Kidney (tissue), 14 donors: ENCODE measurements around the gene PFN4. TPM values are rescaled to one million over a fixed set of nuclear protein-coding genes. Genes with fewer than 3 reads are reported as not detected.

Experiments
- DNase-seq, 5 donors: peaks; one replicate each; pipeline ENCODE4 v3.0.0-alpha.2; 2013 to 2020
- FAIRE-seq: peaks from 2 replicates; lab custom pipeline; 2012; peaks lifted over from hg19 to GRCh38; lab: Jason Lieb, UNC
- H3K27ac ChIP-seq, 2 donors: one replicate each; pipeline ENCODE4 v1.7.0; 2013; ENCODE audit warnings: low read depth in 2 of 2, low read length in 2 of 2, inconsistent platforms in 1 of 2
- H3K27me3 ChIP-seq: one replicate; pipeline ENCODE4 v1.7.1; 2013; ENCODE audit warnings: low read length, inconsistent platforms; ENCODE audit not compliant: control insufficient read depth, insufficient read depth
- H3K36me3 ChIP-seq, 3 donors: one replicate each; pipeline versions ENCODE4 v1.7.0 to v1.7.1; 2013; ENCODE audit warnings: low read length in 3 of 3, control low read depth in 1 of 3, inconsistent platforms in 1 of 3; ENCODE audit not compliant: insufficient read depth in 3 of 3, control insufficient read depth in 2 of 3
- H3K4me1 ChIP-seq, 3 donors: one replicate each; pipeline versions ENCODE4 v1.7.0 to v1.7.1; 2013; ENCODE audit warnings: low read length in 3 of 3, inconsistent platforms in 1 of 3, low read depth in 1 of 3; ENCODE audit not compliant: control insufficient read depth in 2 of 3, insufficient read depth in 2 of 3
- H3K4me3 ChIP-seq, 3 donors: one replicate each; pipeline versions ENCODE4 v1.7.0 to v1.8.1; 2013; ENCODE audit warnings: low read length in 3 of 3, control low read depth in 1 of 3, inconsistent platforms in 1 of 3
- H3K9ac ChIP-seq, 3 donors: one replicate each; pipeline versions ENCODE4 v1.7.0 to v1.7.1; 2013; ENCODE audit warnings: low read length in 3 of 3, control low read depth in 1 of 3, inconsistent platforms in 1 of 3
- H3K9me3 ChIP-seq, 3 donors: one replicate each; pipeline versions ENCODE4 v1.7.0 to v1.7.1; 2013; ENCODE audit warnings: low read length in 3 of 3, control low read depth in 1 of 3, inconsistent platforms in 1 of 3; ENCODE audit not compliant: control insufficient read depth in 2 of 3, insufficient read depth in 1 of 3
- intact Hi-C: fragments of 100-400 bp; cut with DNase I; formaldehyde crosslinking; loops from one replicate; pipeline ENCODE4 v1.11.1; 2022
- polyA plus RNA-seq: library from polyadenylated mRNA; stranded (reverse); fragments of 350-450 nt; fragmentation: Illumina TruSeq; extraction: RNeasy Lipid Tissue Mini Kit (QIAGEN cat#74804); gene quantifications from one replicate; pipeline ENCODE4 v1.2.3, GENCODE V29; 2014; ENCODE audit warnings: low read depth, low replicate concordance; ENCODE audit not compliant: insufficient read depth
- total RNA-seq: library from RNA; stranded (reverse); fragmentation: NEBNext Ultra II Directional; extraction: Animal tissue kit (Norgen Biotek cat#: 25700); gene quantifications from one replicate; pipeline ENCODE4 v1.2.1, GENCODE V29; 2021
- TF ChIP-seq, protein P1 (sequence below): IDR thresholded peaks from 3 replicates; pipeline ENCODE4 v1.5.1; 2012; ENCODE audit warnings: mild to moderate bottlenecking, moderate library complexity, borderline replicate concordance; ENCODE audit not compliant: insufficient read depth; ENCODE audit errors: extremely low read depth
- donor health status: control.
- donor health status: control.
- donor health status: control.
- donor health status: control.
- donor health status: control.
- donor health status: DM: yes; HTN: yes; CAD: no.
- donor health status: Normal renal cell carcinoma (clear cell type).

Gene PFN4
- total and polyA plus RNA-seq, 2 donors from 2014 or later, result 0.79 to 2.1 TPM

DNA sequence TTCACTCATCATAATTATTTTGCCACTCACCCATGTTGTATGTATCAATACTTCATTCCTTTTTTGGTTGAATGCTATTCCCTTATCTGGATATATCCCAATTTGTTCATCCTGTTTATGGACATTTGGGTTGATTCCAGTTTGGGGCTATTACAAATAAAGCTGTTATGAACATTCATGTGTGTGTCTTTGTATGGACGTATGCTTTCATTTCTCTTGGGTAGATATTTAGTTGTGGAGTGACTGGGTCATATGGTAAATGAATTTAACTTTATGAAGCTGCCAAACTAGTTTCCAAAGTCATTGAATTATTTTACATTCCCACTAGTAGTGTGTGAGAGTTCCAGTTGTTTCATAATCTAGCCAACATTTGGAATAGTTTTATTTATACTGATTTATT, 2.8 kb upstream of the PFN4 start:
- TF ChIP-seq, protein P1, sequence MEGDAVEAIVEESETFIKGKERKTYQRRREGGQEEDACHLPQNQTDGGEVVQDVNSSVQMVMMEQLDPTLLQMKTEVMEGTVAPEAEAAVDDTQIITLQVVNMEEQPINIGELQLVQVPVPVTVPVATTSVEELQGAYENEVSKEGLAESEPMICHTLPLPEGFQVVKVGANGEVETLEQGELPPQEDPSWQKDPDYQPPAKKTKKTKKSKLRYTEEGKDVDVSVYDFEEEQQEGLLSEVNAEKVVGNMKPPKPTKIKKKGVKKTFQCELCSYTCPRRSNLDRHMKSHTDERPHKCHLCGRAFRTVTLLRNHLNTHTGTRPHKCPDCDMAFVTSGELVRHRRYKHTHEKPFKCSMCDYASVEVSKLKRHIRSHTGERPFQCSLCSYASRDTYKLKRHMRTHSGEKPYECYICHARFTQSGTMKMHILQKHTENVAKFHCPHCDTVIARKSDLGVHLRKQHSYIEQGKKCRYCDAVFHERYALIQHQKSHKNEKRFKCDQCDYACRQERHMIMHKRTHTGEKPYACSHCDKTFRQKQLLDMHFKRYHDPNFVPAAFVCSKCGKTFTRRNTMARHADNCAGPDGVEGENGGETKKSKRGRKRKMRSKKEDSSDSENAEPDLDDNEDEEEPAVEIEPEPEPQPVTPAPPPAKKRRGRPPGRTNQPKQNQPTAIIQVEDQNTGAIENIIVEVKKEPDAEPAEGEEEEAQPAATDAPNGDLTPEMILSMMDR, result no peak
- peak in 1 of 5 donors; percentile 34 for DNase-seq
- Histone ChIP-seq H3K36me3 (no peaks in the 10 kb centered on the region), H3K27ac (no peak overlapping the region), H3K4me3 (no peak overlapping the region), H3K9me3 (no peaks in the 10 kb centered on the region), H3K27me3 (no peaks in the 10 kb centered on the region), H3K9ac (no peak overlapping the region), H3K4me1 (peaks cover 0 to 9% (median 2%) of the 10 kb centered on the region in 3 donors)
- intact Hi-C loops, result no loop called here
- FAIRE-seq, result no peak

DNA sequence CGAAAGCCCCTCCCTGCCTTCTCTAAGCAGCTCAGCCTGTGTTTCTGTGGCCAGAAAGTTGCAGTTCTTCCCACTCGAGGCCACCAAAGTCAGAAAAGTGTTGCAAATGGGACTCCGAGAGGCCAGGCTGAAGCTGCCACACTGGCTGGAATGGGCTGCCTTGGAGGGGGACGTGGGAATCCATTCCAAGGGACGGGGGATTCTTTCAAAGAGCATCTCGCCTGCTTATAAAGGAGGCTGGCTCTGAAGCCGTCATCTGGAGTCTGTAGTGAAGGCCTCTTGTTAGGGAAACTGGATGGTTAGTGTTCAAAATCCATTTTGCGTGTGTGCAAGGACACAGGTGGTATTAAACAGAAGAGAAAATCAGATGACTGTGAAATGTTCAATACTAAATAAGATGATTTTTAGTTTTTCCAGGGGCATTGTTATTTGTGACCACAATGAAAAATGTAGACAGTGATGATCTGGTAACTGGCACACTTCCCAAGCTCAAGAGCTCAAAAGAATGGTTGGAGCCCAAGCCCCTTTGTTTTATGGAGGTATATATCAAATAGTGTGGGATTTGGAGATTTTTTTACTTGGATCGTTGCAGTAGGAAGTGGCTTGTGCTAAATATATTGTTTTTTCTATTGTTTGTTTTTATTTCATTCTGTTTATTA, 917 bp upstream of the PFN4 start:
- Histone ChIP-seq H3K9ac (peak overlapping the region; percentile 24 to 93 (median 93)), H3K27me3 (no peaks in the 10 kb centered on the region), H3K9me3 (no peaks in the 10 kb centered on the region), H3K4me3 (peak overlapping the region; percentile 63 to 92 (median 77)), H3K4me1 (peaks cover 0 to 9% (median 2%) of the 10 kb centered on the region in 3 donors), H3K27ac (peak overlapping the region; percentile 79 to 90), H3K36me3 (no peaks in the 10 kb centered on the region)
- TF ChIP-seq, protein P1, result no peak
- FAIRE-seq (no peak), DNase-seq (no peak)
- intact Hi-C loops, result no loop called here

DNA sequence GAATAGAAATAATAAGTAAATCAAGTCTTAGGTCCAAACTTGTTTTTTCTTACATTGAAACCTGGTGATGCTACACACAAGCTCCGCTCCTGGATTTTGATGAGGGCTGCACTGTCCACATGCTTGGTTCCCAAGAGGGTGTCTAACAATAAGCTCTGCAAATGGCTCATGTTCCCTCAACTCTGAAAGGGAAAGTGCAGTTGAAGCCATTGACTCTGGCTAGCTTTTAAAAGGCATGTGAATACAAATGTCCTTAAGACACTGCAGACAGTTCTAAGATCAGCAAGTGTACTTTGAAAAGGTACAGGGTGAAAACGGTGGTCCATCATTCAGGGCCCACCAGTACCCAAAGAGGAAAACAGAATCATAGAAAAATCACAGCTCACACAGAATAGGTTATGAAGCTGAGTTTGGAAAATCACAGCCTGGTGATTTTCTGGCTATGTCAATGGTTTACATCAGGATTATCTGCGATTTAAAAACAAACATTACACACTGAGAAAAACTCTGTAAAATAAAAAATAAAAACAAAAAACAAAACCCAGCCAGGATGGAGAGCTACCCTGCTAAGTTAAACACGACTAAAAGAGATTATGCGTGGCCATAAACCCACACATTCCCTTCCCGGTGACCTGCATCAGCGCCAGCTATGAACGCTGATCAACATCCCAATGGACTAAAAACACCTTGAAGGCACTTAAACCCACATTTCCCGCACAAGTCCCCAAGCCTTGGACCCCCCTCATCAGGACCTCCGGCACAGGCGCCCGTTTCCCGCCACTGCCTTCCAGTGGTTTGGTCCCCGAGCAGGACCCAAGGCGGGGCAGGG, 554 bp downstream of the PFN4 start:
- H3K36me3 ChIP-seq, result no peaks in the 10 kb centered on the region
- TF ChIP-seq, protein P1, result no peak

More for the DNA sequence above, 554 bp downstream of the PFN4 start:
- Histone ChIP-seq H3K27ac (peak overlapping the region; percentile 79 to 90), H3K4me3 (peak overlapping the region; percentile 77 to 83 (median 79)), H3K9me3 (no peaks in the 10 kb centered on the region), H3K9ac (peak overlapping the region; percentile 72 to 92 (median 74)), H3K4me1 (peaks cover 0 to 9% (median 2%) of the 10 kb centered on the region in 3 donors), H3K27me3 (no peaks in the 10 kb centered on the region)
- DNase-seq, result peak in 2 of 5 donors; percentile 18 to 21
- intact Hi-C loops, result no loop called here
- no peak for FAIRE-seq
